HepG2 (cell line): ENCODE results near the gene CSF3R. TPM values are rescaled to one million over a fixed set of nuclear protein-coding genes. Genes with fewer than 3 reads are reported as not detected.
A peak's percentile ranks its signal among the peaks of the same experiment; 100 is the strongest.

ENCODE experiments used
- AGO1 ChIP-seq: fragments of 200-400 bp; formaldehyde crosslinking; IDR thresholded peaks from 2 replicates; pipeline ENCODE4 v1.6.1; 2017; ENCODE audit warnings: mild to moderate bottlenecking, low read depth, low read length, moderate library complexity; ENCODE audit not compliant: poor library complexity, severe bottlenecking
- ETV6 ChIP-seq: sonication (generic); formaldehyde crosslinking; conservative IDR thresholded peaks from 2 replicates; pipeline ENCODE4 v1.4.0; 2020; ENCODE audit warnings: missing genetic modification reagents
- FLYWCH1 ChIP-seq: sonication (generic); formaldehyde crosslinking; IDR thresholded peaks from 2 replicates; pipeline ENCODE4 v1.8.1; 2023; ENCODE audit warnings: mild to moderate bottlenecking, missing genetic modification reagents
- KDM2A ChIP-seq: sonication (generic); formaldehyde crosslinking; IDR thresholded peaks from 2 replicates; pipeline ENCODE4 v1.4.0; 2020; ENCODE audit warnings: low read depth, missing genetic modification reagents, borderline replicate concordance
- MBD4 ChIP-seq: IDR thresholded peaks from 2 replicates; pipeline ENCODE4 v1.6.1; 2012; ENCODE audit warnings: low read length, inconsistent platforms, borderline replicate concordance
- MTA1 ChIP-seq: sonication (generic); formaldehyde crosslinking; IDR thresholded peaks from 2 replicates; pipeline ENCODE4 v1.4.0; 2020; ENCODE audit warnings: missing genetic modification reagents, mild to moderate bottlenecking, borderline replicate concordance
- NFIC ChIP-seq: IDR thresholded peaks from 2 replicates; pipeline ENCODE4 v1.6.1; 2012; ENCODE audit warnings: mild to moderate bottlenecking, low read length, inconsistent platforms
- PHF5A ChIP-seq: IDR thresholded peaks from one replicate; pipeline ENCODE4 v1.6.1; 2018; ENCODE audit warnings: low read depth, missing genetic modification reagents; ENCODE audit not compliant: unreplicated experiment
- TOE1 ChIP-seq: sonication (generic); formaldehyde crosslinking; IDR thresholded peaks from 2 replicates; pipeline ENCODE4 v1.4.0; 2020; ENCODE audit warnings: mild to moderate bottlenecking, missing genetic modification reagents
- ZMYM3 ChIP-seq: sonication (generic); formaldehyde crosslinking; IDR thresholded peaks from 2 replicates; pipeline ENCODE4 v1.5.1; 2020; ENCODE audit warnings: mild to moderate bottlenecking, missing genetic modification reagents
- ZNF256 ChIP-seq: sonication (generic); formaldehyde crosslinking; conservative IDR thresholded peaks from 2 replicates; pipeline ENCODE4 v1.4.0; 2020; ENCODE audit warnings: missing genetic modification reagents
- ZNF431 ChIP-seq: sonication (generic); formaldehyde crosslinking; IDR thresholded peaks from 2 replicates; pipeline ENCODE4 v1.9.0; 2022; ENCODE audit warnings: missing genetic modification reagents, low read depth, mild to moderate bottlenecking, borderline replicate concordance
- ZNF570 ChIP-seq: sonication (generic); formaldehyde crosslinking; IDR thresholded peaks from 2 replicates; pipeline ENCODE4 v1.4.0; 2020; ENCODE audit warnings: mild to moderate bottlenecking, missing genetic modification reagents, borderline replicate concordance
- ZNF614 ChIP-seq: IDR thresholded peaks from 2 replicates; pipeline ENCODE4 v1.6.1; 2018; ENCODE audit warnings: missing biosample characterization, missing genetic modification reagents, inconsistent platforms, borderline replicate concordance
- ZNF629 ChIP-seq: sonication (generic); formaldehyde crosslinking; conservative IDR thresholded peaks from 2 replicates; pipeline ENCODE4 v1.5.0; 2020; ENCODE audit warnings: missing genetic modification reagents
- ZNF782 ChIP-seq: sonication (generic); formaldehyde crosslinking; IDR thresholded peaks from 2 replicates; pipeline ENCODE4 v1.4.0; 2020; ENCODE audit warnings: missing genetic modification reagents, mild to moderate bottlenecking, borderline replicate concordance
- polyA plus RNA-seq, 8 experiments: library from polyadenylated mRNA; depleted of rRNA in 3 of 8; stranded (reverse) in 7 of 8; unstranded in 1 of 8; fragments of >200 nt; fragmentation: Illumina TruSeq in 4 of 8; extraction: Trizol in 4 of 8; gene quantifications; 2 replicates each; pipeline versions ENCODE4 v1.2.1 to v1.2.3, GENCODE V29; 2011 to 2016; ENCODE audit warnings: low read depth in 4 of 8, missing spikeins in 1 of 8, mixed read lengths in 1 of 8; ENCODE audit not compliant: insufficient read depth in 1 of 8
- total RNA-seq, 5 experiments: library from RNA; depleted of rRNA; stranded (reverse); fragments of >200 nt; fragmentation: Illumina TruSeq; extraction: Trizol; gene quantifications; 2 replicates each; pipeline ENCODE4 v1.2.3, GENCODE V29; 2016; ENCODE audit warnings: low read depth in 1 of 5
- TF ChIP-seq, protein P1 (sequence below): sonication (generic); formaldehyde crosslinking; IDR thresholded peaks from 2 replicates; pipeline ENCODE4 v1.5.0; 2020; ENCODE audit warnings: missing genetic modification reagents
- TF ChIP-seq, protein P2 (sequence below): sonication (generic); formaldehyde crosslinking; IDR thresholded peaks from 2 replicates; pipeline ENCODE4 v1.4.0; 2020; ENCODE audit warnings: missing genetic modification reagents
- TF ChIP-seq, protein P3 (sequence below): sonication (generic); formaldehyde crosslinking; IDR thresholded peaks from 2 replicates; pipeline ENCODE4 v1.4.0; 2020; ENCODE audit warnings: missing genetic modification reagents, borderline replicate concordance

CSF3R gene
- total and polyA plus RNA-seq, 2 of the 13 experiments (the other 11 are each of a cell fraction or from before 2014, with no cell fraction given) = 11.9 to 28.8 TPM

DNA sequence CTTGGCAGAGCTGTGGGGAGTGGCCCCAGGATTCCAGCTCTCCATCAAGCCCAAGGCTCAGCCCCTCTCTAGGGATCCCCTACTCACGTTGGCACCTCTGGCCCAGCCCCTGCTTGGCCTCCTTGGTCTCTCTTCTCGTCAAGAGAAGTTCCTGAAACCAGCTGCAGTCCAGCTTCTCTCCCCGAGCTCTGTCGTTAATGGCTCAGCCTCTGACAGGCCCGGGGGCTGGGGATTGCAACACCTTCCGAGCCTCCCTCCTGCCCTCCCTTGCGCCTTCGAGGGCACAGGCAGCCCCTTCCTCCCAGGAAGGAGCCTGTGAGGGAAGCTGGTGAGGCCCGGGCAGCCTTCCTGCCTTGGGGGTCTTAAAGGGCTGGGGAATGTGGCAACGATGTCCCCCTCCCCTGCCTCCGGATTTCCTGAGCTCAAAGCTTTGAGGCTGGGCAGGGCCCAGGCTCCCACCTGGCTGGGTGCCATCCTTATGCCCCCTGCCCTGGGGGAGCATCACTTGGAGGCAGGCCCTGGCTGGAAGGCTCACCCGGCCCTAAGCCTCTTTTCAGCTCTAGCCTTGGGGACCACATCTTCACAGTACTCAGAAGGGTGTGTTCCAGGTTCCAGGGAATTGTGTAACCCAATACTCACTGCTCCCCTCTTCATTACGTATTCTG is at the start of gene CSF3R (continued):
- no peak for TF ChIP-seq FLYWCH1 (CRISPR knock-in tag)
- no peak for TF ChIP-seq NFIC
- no peak; the same call in 1 of the 2 replicates for TF ChIP-seq ZMYM3 (CRISPR knock-in tag)
- TF ChIP-seq ZNF256 (CRISPR knock-in tag) = no peak
- no peak for TF ChIP-seq TOE1 (CRISPR knock-in tag)
- TF ChIP-seq, protein P1, sequence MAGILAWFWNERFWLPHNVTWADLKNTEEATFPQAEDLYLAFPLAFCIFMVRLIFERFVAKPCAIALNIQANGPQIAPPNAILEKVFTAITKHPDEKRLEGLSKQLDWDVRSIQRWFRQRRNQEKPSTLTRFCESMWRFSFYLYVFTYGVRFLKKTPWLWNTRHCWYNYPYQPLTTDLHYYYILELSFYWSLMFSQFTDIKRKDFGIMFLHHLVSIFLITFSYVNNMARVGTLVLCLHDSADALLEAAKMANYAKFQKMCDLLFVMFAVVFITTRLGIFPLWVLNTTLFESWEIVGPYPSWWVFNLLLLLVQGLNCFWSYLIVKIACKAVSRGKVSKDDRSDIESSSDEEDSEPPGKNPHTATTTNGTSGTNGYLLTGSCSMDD (CRISPR knock-in tag) = no peak
- TF ChIP-seq PHF5A (CRISPR knock-in tag) = no peak
- no peak for TF ChIP-seq ZNF782 (CRISPR knock-in tag)
- no peak for TF ChIP-seq ZNF570 (CRISPR knock-in tag)
- 0 out of 2 replicates have a peak, but pooled peaks have one; percentile 2 for TF ChIP-seq ETV6 (CRISPR knock-in tag)
- TF ChIP-seq, protein P2, sequence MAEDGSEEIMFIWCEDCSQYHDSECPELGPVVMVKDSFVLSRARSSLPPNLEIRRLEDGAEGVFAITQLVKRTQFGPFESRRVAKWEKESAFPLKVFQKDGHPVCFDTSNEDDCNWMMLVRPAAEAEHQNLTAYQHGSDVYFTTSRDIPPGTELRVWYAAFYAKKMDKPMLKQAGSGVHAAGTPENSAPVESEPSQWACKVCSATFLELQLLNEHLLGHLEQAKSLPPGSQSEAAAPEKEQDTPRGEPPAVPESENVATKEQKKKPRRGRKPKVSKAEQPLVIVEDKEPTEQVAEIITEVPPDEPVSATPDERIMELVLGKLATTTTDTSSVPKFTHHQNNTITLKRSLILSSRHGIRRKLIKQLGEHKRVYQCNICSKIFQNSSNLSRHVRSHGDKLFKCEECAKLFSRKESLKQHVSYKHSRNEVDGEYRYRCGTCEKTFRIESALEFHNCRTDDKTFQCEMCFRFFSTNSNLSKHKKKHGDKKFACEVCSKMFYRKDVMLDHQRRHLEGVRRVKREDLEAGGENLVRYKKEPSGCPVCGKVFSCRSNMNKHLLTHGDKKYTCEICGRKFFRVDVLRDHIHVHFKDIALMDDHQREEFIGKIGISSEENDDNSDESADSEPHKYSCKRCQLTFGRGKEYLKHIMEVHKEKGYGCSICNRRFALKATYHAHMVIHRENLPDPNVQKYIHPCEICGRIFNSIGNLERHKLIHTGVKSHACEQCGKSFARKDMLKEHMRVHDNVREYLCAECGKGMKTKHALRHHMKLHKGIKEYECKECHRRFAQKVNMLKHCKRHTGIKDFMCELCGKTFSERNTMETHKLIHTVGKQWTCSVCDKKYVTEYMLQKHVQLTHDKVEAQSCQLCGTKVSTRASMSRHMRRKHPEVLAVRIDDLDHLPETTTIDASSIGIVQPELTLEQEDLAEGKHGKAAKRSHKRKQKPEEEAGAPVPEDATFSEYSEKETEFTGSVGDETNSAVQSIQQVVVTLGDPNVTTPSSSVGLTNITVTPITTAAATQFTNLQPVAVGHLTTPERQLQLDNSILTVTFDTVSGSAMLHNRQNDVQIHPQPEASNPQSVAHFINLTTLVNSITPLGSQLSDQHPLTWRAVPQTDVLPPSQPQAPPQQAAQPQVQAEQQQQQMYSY (CRISPR knock-in tag) = no peak
- TF ChIP-seq MBD4 = no peak
- no peak for TF ChIP-seq ZNF614 (CRISPR knock-in tag)
- TF ChIP-seq KDM2A (CRISPR knock-in tag) = no peak
- TF ChIP-seq ZNF431 (CRISPR knock-in tag) = no peak
- TF ChIP-seq AGO1 = no peak
- no peak for TF ChIP-seq ZNF629
- TF ChIP-seq, protein P3, sequence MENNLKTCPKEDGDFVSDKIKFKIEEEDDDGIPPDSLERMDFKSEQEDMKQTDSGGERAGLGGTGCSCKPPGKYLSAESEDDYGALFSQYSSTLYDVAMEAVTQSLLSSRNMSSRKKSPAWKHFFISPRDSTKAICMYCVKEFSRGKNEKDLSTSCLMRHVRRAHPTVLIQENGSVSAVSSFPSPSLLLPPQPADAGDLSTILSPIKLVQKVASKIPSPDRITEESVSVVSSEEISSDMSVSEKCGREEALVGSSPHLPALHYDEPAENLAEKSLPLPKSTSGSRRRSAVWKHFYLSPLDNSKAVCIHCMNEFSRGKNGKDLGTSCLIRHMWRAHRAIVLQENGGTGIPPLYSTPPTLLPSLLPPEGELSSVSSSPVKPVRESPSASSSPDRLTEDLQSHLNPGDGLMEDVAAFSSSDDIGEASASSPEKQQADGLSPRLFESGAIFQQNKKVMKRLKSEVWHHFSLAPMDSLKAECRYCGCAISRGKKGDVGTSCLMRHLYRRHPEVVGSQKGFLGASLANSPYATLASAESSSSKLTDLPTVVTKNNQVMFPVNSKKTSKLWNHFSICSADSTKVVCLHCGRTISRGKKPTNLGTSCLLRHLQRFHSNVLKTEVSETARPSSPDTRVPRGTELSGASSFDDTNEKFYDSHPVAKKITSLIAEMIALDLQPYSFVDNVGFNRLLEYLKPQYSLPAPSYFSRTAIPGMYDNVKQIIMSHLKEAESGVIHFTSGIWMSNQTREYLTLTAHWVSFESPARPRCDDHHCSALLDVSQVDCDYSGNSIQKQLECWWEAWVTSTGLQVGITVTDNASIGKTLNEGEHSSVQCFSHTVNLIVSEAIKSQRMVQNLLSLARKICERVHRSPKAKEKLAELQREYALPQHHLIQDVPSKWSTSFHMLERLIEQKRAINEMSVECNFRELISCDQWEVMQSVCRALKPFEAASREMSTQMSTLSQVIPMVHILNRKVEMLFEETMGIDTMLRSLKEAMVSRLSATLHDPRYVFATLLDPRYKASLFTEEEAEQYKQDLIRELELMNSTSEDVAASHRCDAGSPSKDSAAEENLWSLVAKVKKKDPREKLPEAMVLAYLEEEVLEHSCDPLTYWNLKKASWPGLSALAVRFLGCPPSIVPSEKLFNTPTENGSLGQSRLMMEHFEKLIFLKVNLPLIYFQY = no peak
- peak; percentile 48; the same call in 1 of the 2 replicates for TF ChIP-seq MTA1
